ENCODE data around the gene FTSJ3.
"Not testable (repeated sequence)": the region's sequence is repeated elsewhere in the genome, so short reads cannot be mapped to it uniquely, and the experiment has no call there.

FTSJ3 gene

DNA sequence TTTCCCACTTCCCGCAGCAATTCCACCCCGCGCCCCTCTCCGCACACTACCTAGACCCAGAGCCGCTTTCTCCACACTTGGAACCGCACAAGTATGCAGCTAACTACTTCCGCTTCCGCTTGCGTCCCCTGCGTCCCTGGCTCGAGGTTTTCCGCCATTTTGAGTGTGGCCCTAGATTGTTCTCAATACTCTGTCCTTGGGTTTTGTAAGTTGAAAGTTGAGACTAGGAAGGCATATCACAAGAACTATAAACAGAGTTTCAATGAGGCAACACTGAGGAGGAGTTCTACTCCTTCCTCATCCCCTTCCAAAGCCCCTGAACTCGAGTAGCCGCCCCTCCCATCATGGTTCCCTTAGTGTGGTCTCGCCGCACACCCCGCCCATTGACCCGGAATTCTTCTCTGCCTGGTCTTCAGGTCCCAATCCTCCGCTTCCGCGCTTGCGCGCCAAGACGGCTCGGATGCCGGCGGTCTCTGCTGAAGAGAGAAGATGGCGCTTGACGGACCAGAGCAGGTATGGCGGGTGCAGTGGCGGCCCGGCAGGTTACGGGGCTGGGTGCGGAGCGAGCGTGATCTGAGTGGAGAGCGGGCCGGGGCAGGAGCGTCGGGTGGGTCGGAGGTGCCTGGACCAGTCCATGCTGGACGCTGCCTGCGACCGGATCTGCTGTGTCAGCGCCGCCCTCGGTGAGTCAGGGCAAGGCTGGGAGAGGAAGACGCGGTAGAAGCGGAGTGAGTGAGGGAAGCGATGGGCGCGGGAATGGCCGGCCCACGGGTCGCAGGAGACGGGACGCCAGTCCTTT lies at the start of gene FTSJ3, which contains the start of gene PSMC5:
Gene FTSJ3 (minus strand): TSS at position 662 of the 799 bp plus-strand sequence. CDS start 761 bp downstream, outside the sequence.
Gene PSMC5 (plus strand): TSS at position 430 of the 799 bp plus-strand sequence. CDS start 60 bp downstream, at position 490.
- peak; percentile 92 for DNase-seq

GRCh38 chr17:63874693-63875092 lies 47.2 kb upstream of the FTSJ3 start:
- not testable (repeated sequence) for DNase-seq

DNA sequence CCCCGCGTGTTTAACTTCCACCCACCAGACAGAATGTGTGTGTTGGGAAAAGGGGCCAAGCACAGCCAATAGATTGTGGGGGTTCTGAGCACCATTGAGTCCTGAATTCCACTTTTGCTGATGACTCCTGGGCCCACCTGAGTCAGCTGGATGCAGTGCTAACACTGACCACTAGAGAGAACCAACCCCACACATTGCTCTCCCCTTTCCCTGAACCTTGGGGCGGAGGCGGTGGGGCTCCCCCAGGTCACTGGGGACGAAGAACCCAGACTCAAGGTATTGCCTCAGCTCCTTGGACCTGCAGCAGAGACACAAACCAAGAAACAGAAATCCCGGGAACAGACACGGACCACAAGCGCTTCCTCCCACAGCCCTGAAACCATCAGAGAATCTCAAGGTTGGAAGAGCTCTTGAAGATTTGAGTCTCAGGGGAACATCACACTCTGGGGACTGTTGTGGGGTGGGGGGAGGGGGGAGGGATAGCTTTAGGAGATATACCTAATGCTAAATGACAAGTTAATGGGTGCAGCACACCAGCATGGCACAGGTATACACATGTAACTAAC lies 46.7 kb upstream of the FTSJ3 start:
- DNase-seq: not testable (repeated sequence)

GRCh38 chr17:63873577-63873976 lies 46.1 kb upstream of the FTSJ3 start, which contains the start of gene CSH2:
TSS of gene CSH2 (minus strand) at chr17:63873677. CDS start at chr17:63873614, 63 bp downstream.
- DNase-seq: not testable (repeated sequence)

- not testable (repeated sequence) for DNase-seq
Measured at GRCh38 chr17:63871646-63872365, 44.3 kb upstream of the FTSJ3 start.

GRCh38 chr17:63870292-63870665 lies 42.8 kb upstream of the FTSJ3 start:
- not testable (repeated sequence) for DNase-seq

GRCh38 chr17:63869491-63870291 lies 42.2 kb upstream of the FTSJ3 start:
- not testable (repeated sequence) for DNase-seq

GRCh38 chr17:63866625-63867024 lies 39.2 kb upstream of the FTSJ3 start:
- not testable (repeated sequence) for DNase-seq

DNA sequence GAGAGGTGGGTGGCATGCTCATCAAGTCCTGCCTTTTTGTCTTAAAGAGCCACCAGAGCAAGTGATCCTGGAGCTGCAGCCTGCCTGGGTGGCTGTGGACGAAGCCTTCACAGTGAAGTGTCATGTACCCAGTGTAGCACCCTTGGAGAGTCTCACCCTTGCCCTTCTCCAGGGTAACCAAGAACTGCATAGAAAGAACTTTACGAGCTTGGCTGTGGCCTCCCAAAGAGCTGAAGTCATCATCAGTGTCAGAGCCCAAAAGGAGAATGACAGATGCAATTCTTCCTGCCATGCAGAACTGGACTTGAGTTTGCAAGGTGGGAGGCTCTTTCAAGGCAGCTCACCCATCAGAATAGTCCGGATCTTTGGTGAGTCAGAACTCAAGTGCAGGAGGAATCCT lies 31.8 kb upstream of the FTSJ3 start:
- no peak for DNase-seq

DNA sequence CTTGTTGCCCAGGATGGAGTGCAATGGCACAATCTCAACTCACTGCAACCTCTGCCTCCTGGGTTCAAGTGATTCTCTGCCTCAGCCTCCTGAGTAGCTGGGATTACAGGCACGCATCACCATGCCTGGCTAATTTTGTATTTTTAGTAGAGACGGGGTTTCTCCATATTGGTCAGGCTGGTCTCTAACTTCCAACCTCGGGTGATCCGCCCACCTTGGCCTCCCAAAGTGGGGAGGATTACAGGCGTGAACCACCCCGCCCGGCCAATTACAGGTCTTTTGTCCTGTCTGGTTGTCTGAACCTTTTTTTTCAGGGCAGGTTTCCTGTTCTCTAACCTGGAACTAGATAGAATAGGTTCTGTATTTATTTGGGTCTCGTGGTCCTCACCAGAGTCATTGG lies 29.0 kb upstream of the FTSJ3 start:
- DNase-seq: not testable (repeated sequence)

DNA sequence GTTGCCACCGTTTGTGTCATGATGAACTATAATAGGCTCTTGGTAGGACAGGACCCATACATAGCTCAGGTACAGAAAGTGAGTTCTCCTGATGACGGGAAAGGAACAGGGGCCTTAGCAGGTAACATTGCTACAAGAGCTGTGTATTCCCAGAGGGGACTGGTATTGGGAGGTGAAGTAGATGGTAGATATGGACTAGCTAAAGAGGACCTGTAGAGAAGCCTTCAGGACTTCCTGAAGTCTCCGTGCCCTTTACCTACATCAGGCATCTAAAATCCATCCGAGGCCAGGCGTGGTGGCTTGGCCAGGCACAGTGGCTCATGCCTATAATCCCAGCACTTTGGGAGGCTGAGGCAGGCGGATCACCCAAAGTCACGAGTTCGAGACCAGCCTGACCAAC lies 27.7 kb upstream of the FTSJ3 start:
- no peak for DNase-seq

DNA sequence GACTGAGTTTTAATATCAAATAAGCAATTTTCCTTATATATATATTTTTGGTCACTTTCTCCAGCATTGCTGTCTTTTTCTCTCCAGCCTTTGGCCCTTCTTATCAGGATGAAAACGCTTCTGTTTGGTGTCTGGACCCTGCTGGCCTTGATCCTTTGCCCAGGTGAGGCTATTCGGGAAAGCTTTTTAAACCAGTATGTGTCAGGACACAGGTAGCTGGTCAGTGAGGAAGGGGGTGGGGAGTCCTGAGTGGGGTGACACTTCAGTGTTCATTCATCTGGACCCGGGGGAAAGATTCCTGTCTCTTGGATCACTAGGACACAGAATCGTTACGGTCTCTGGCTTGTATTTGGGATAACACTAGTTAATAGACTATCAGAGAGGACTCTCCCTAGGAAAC lies 27.2 kb upstream of the FTSJ3 start:
- DNase-seq: no peak

- no peak for DNase-seq
Measured at GRCh38 chr17:63853260-63853659, 25.8 kb upstream of the FTSJ3 start.

DNA sequence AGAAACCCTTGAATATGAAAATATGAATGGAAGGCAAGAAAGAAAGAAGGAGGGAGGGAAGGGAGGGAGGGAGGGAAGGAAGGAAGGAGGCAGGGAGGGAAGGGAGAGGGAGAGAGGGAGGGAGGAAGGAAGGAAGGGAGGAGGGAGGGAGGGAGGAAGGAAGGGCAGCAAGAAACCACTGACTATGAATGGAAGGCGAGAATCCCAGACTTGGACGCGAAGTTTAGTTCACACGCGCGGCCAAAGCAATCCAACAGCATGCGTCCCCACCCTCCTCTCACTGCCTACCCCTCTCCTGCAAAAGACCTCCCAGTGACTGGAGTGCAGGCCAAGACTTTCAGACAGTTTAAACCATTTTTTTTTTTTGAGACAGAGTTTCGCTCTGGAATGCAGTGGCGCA lies 22.9 kb upstream of the FTSJ3 start:
- no peak for DNase-seq

- DNase-seq: peak; percentile 59
Measured at GRCh38 chr17:63848834-63849689, 21.6 kb upstream of the FTSJ3 start.

DNA sequence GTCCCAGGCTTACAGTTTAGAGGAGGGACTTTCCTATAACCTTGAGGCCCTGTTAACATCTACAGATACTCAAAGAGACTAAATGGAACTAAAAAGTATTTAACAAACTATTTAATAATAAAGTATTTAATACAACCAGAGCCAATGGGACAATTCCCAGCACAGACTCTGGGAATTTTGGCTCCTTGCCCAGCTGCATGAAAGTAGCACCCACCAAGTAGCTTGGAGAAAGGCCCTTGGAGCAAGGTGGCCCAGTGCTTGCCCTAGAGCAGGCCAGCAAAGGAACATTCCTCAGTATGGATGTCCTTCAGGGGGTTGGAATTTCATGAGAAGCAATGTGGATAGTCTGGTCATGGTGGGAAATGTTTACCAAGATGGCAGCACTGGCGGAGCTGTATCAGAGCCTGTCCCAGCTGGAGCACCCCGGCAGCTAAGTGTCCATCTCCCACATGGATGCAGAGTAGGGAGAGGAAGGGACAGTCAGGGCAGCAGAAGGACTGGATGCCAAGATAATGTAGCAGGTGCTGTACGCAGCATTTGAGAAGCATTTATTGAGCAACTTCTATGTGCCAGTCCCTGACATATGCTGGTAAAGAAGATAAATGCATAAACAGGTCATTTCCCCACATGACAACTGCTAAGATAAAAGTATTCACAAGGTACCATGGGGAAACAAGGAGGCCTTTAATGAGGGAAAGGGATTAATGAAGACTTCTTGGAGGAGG lies 20.2 kb upstream of the FTSJ3 start:
- DNase-seq: no peak

DNA sequence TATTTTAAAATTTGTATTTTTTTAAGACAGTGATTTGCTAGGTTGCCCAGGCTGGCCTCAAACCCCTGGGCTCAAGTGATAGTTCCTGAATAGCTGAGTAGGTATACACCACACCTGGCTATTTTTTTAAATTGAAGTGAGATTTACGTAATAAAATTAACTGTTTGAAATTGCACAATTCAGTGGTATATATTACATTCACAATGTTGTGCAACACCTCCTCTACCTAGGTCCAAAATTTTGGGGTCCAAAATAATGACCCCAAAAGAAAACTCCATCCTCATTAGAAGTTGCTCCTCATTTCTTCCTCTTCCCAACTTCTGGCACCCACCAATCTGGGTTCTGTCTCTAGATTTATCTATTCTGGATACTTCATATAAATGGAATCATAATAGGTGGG lies 18.0 kb upstream of the FTSJ3 start:
- DNase-seq: no peak

DNA sequence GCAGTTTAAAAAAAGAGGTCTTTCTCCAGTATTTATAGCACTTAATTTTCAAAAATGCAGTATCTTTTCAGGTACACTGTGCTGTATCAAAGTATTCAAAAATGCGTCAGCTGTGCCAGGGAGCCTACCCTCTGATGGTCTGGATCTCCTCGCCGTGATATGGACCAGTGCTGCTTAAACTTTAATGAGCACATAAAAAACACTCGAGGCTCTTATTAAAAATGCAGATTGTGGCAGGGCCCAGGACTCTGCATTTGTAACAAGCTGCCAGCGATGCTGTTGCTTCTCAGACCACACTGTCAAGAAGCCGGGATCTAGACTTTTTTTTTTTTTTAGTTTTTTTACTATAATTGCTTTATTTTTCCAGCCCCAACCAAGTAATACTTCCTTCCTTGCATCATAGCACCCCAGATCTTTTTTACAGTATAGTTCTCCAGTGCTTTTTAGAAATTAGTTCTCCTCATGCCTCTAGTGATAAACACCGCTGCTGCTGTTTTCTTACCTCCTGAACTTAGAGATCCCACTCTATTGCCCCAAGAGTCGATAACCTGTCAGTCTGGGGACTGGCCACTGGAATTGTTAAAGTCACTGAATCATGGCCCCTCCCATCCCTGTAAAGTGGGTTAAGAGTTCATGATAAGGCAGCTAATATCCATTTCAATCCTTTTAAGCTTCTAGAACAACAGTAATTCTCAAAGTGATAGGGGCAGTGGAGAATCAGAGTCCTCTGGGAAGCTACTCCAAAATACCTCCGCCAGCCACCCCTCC lies 16.6 kb upstream of the FTSJ3 start:
- no peak for DNase-seq

GRCh38 chr17:63843387-63843888 lies 16.0 kb upstream of the FTSJ3 start:
- DNase-seq: peak; percentile 93
